AG09309 (cell line): ENCODE measurements around the gene SELENOK.

Experiments
- DNase-seq: peaks from one replicate; pipeline ENCODE4 v3.0.0-alpha.2; 2010; ENCODE audit warnings: low read depth
- H3K4me3 ChIP-seq: 2 replicates; pipeline ENCODE4 v1.5.1; 2011; ENCODE audit warnings: mild to moderate bottlenecking, low read depth, low read length, moderate library complexity; ENCODE audit not compliant: control insufficient read depth
- CTCF ChIP-seq: IDR thresholded peaks from 2 replicates; pipeline ENCODE4 v1.5.1; 2011; ENCODE audit warnings: mild to moderate bottlenecking, low read depth, low read length, inconsistent platforms; ENCODE audit not compliant: insufficient read depth, control insufficient read depth; ENCODE audit errors: missing control alignments

The SELENOK gene

GRCh38 chr3:53844262-53845102 is 47.2 kb downstream of the SELENOK start:
- H3K4me3 ChIP-seq = no peak overlapping the region
- DNase-seq = no peak
- no peak for TF ChIP-seq CTCF

- no peak for DNase-seq
- no peak overlapping the region for H3K4me3 ChIP-seq
- TF ChIP-seq CTCF = no peak
These were observed 48.2 kb downstream of the SELENOK start for GRCh38 chr3:53843195-53844177.

- DNase-seq = no peak
- peak; percentile 12 for TF ChIP-seq CTCF
- H3K4me3 ChIP-seq = no peak overlapping the region
These were observed 49.0 kb downstream of the SELENOK start for GRCh38 chr3:53842436-53843194.

- no peak for TF ChIP-seq CTCF
- DNase-seq = no peak
- H3K4me3 ChIP-seq = no peak overlapping the region
These were observed 50.4 kb downstream of the SELENOK start for GRCh38 chr3:53841296-53841695.

GRCh38 chr3:53837331-53837730 is 54.3 kb downstream of the SELENOK start:
- no peak for TF ChIP-seq CTCF
- DNase-seq = no peak
- no peak overlapping the region for H3K4me3 ChIP-seq

GRCh38 chr3:53836084-53836872 is 55.4 kb downstream of the SELENOK start:
- no peak for TF ChIP-seq CTCF
- DNase-seq = no peak
- H3K4me3 ChIP-seq = no peak overlapping the region
